Measurements from ENCODE around the gene TRIM25.

The TRIM25 gene

GRCh38 chr17:56918916-56919315, 5.1 kb upstream of the TRIM25 start:
- no peaks in the 10 kb centered on the region for H3K36me3 ChIP-seq (ENCODE audit: control insufficient read depth, insufficient read depth, low read length)
- peaks cover 19% of the 10 kb centered on the region for H3K27me3 ChIP-seq (ENCODE audit: control insufficient read depth, insufficient read depth, low read length)

GRCh38 chr17:56917559-56918296, 3.9 kb upstream of the TRIM25 start:
- H3K4me1 ChIP-seq (ENCODE audit: control insufficient read depth, insufficient read depth, low read length) = no peaks in the 10 kb centered on the region
- H3K27me3 ChIP-seq (ENCODE audit: control insufficient read depth, insufficient read depth, low read length) = peaks cover 23% of the 10 kb centered on the region
- H3K9me3 ChIP-seq (ENCODE audit: control insufficient read depth, insufficient read depth, low read length) = no peaks in the 10 kb centered on the region
- H3K36me3 ChIP-seq (ENCODE audit: control insufficient read depth, insufficient read depth, low read length) = no peaks in the 10 kb centered on the region
- H3K9ac ChIP-seq (ENCODE audit: low read depth, low read length) = no peak overlapping the region
- no peak overlapping the region for H3K4me3 ChIP-seq (ENCODE audit: low read depth, low read length)

More at GRCh38 chr17:56918916-56919315, 5.1 kb upstream of the TRIM25 start:
- Histone ChIP-seq H3K4me3 (ENCODE audit: low read depth, low read length) (no peak overlapping the region), H3K4me1 (ENCODE audit: control insufficient read depth, insufficient read depth, low read length) (no peaks in the 10 kb centered on the region), H3K9me3 (ENCODE audit: control insufficient read depth, insufficient read depth, low read length) (no peaks in the 10 kb centered on the region), H3K9ac (ENCODE audit: low read depth, low read length) (no peak overlapping the region)

GRCh38 chr17:56914581-56915273, 878 bp upstream of the TRIM25 start:
- Histone ChIP-seq H3K4me1 (ENCODE audit: control insufficient read depth, insufficient read depth, low read length) (peaks cover 5% of the 10 kb centered on the region), H3K9ac (ENCODE audit: low read depth, low read length) (peak overlapping the region; percentile 79), H3K9me3 (ENCODE audit: control insufficient read depth, insufficient read depth, low read length) (no peaks in the 10 kb centered on the region), H3K27me3 (ENCODE audit: control insufficient read depth, insufficient read depth, low read length) (peaks cover 26% of the 10 kb centered on the region), H3K4me3 (ENCODE audit: low read depth, low read length) (peak overlapping the region; percentile 87), H3K36me3 (ENCODE audit: control insufficient read depth, insufficient read depth, low read length) (no peaks in the 10 kb centered on the region)

GRCh38 chr17:56913353-56913866, 439 bp downstream of the TRIM25 start:
- peak overlapping the region; percentile 87 for H3K4me3 ChIP-seq (ENCODE audit: low read depth, low read length)
- peaks cover 5% of the 10 kb centered on the region for H3K4me1 ChIP-seq (ENCODE audit: control insufficient read depth, insufficient read depth, low read length)
- peak overlapping the region; percentile 70 for H3K9ac ChIP-seq (ENCODE audit: low read depth, low read length)
- peaks cover 7% of the 10 kb centered on the region for H3K36me3 ChIP-seq (ENCODE audit: control insufficient read depth, insufficient read depth, low read length)
- H3K27me3 ChIP-seq (ENCODE audit: control insufficient read depth, insufficient read depth, low read length) = peaks cover 26% of the 10 kb centered on the region
- H3K9me3 ChIP-seq (ENCODE audit: control insufficient read depth, insufficient read depth, low read length) = no peaks in the 10 kb centered on the region

GRCh38 chr17:56913000-56913311, 893 bp downstream of the TRIM25 start:
- Histone ChIP-seq H3K9ac (ENCODE audit: low read depth, low read length) (no peak overlapping the region), H3K27me3 (ENCODE audit: control insufficient read depth, insufficient read depth, low read length) (peaks cover 26% of the 10 kb centered on the region), H3K4me3 (ENCODE audit: low read depth, low read length) (peak overlapping the region; percentile 87), H3K4me1 (ENCODE audit: control insufficient read depth, insufficient read depth, low read length) (peaks cover 5% of the 10 kb centered on the region), H3K9me3 (ENCODE audit: control insufficient read depth, insufficient read depth, low read length) (no peaks in the 10 kb centered on the region), H3K36me3 (ENCODE audit: control insufficient read depth, insufficient read depth, low read length) (peaks cover 10% of the 10 kb centered on the region)

- no peak overlapping the region for H3K9ac ChIP-seq (ENCODE audit: low read depth, low read length)
- peaks cover 5% of the 10 kb centered on the region for H3K4me1 ChIP-seq (ENCODE audit: control insufficient read depth, insufficient read depth, low read length)
- peak overlapping the region; percentile 87 for H3K4me3 ChIP-seq (ENCODE audit: low read depth, low read length)
These were observed 1.5 kb downstream of the TRIM25 start for GRCh38 chr17:56912105-56912999.

GRCh38 chr17:56910509-56911235, 3.2 kb downstream of the TRIM25 start:
- Histone ChIP-seq H3K27me3 (ENCODE audit: control insufficient read depth, insufficient read depth, low read length) (peaks cover 20% of the 10 kb centered on the region), H3K36me3 (ENCODE audit: control insufficient read depth, insufficient read depth, low read length) (peaks cover 23% of the 10 kb centered on the region), H3K4me3 (ENCODE audit: low read depth, low read length) (no peak overlapping the region), H3K9ac (ENCODE audit: low read depth, low read length) (no peak overlapping the region), H3K4me1 (ENCODE audit: control insufficient read depth, insufficient read depth, low read length) (peaks cover 5% of the 10 kb centered on the region), H3K9me3 (ENCODE audit: control insufficient read depth, insufficient read depth, low read length) (no peaks in the 10 kb centered on the region)

More at GRCh38 chr17:56912105-56912999, 1.5 kb downstream of the TRIM25 start:
- H3K36me3 ChIP-seq (ENCODE audit: control insufficient read depth, insufficient read depth, low read length) = peaks cover 15% of the 10 kb centered on the region
- H3K27me3 ChIP-seq (ENCODE audit: control insufficient read depth, insufficient read depth, low read length) = peaks cover 26% of the 10 kb centered on the region
- no peaks in the 10 kb centered on the region for H3K9me3 ChIP-seq (ENCODE audit: control insufficient read depth, insufficient read depth, low read length)

GRCh38 chr17:56909742-56910508, 3.9 kb downstream of the TRIM25 start:
- Histone ChIP-seq H3K4me3 (ENCODE audit: low read depth, low read length) (no peak overlapping the region), H3K9ac (ENCODE audit: low read depth, low read length) (no peak overlapping the region), H3K4me1 (ENCODE audit: control insufficient read depth, insufficient read depth, low read length) (peaks cover 5% of the 10 kb centered on the region), H3K9me3 (ENCODE audit: control insufficient read depth, insufficient read depth, low read length) (no peaks in the 10 kb centered on the region), H3K27me3 (ENCODE audit: control insufficient read depth, insufficient read depth, low read length) (peaks cover 13% of the 10 kb centered on the region), H3K36me3 (ENCODE audit: control insufficient read depth, insufficient read depth, low read length) (peaks cover 23% of the 10 kb centered on the region)

- Histone ChIP-seq H3K9me3 (ENCODE audit: control insufficient read depth, insufficient read depth, low read length) (no peaks in the 10 kb centered on the region), H3K4me1 (ENCODE audit: control insufficient read depth, insufficient read depth, low read length) (peaks cover 5% of the 10 kb centered on the region), H3K36me3 (ENCODE audit: control insufficient read depth, insufficient read depth, low read length) (peaks cover 33% of the 10 kb centered on the region), H3K4me3 (ENCODE audit: low read depth, low read length) (no peak overlapping the region), H3K27me3 (ENCODE audit: control insufficient read depth, insufficient read depth, low read length) (peaks cover 7% of the 10 kb centered on the region), H3K9ac (ENCODE audit: low read depth, low read length) (no peak overlapping the region)
These were observed 5.8 kb downstream of the TRIM25 start for GRCh38 chr17:56908001-56908542.

- Histone ChIP-seq H3K27me3 (ENCODE audit: control insufficient read depth, insufficient read depth, low read length) (no peaks in the 10 kb centered on the region), H3K9ac (ENCODE audit: low read depth, low read length) (no peak overlapping the region), H3K4me3 (ENCODE audit: low read depth, low read length) (no peak overlapping the region), H3K36me3 (ENCODE audit: control insufficient read depth, insufficient read depth, low read length) (peaks cover 45% of the 10 kb centered on the region), H3K9me3 (ENCODE audit: control insufficient read depth, insufficient read depth, low read length) (no peaks in the 10 kb centered on the region), H3K4me1 (ENCODE audit: control insufficient read depth, insufficient read depth, low read length) (no peaks in the 10 kb centered on the region)
These were observed 10.3 kb downstream of the TRIM25 start for GRCh38 chr17:56903560-56903959.

Data from iPS-15b (cell line).